K562 (cell line): ENCODE data around the gene NKAIN1. TPM values are rescaled to one million over a fixed set of nuclear protein-coding genes. Genes with fewer than 3 reads are reported as not detected.
A peak's percentile ranks its signal among the peaks of the same experiment; 100 is the strongest.

ENCODE experiments used
- BRD4 ChIP-seq: fragments of 200-600 bp; sonication (generic); IDR thresholded peaks from 2 replicates; pipeline ENCODE4 v1.6.1; 2017; ENCODE audit warnings: inconsistent platforms
- CBX8 ChIP-seq: fragments of 200-600 bp; sonication (generic); IDR thresholded peaks from 2 replicates; pipeline ENCODE4 v1.6.1; 2012; ENCODE audit warnings: borderline replicate concordance, mixed run types, low read depth, mild to moderate bottlenecking, moderate library complexity, mixed read lengths, low read length, control low read depth, inconsistent platforms; ENCODE audit not compliant: poor library complexity, severe bottlenecking; ENCODE audit errors: extremely low read depth
- CEBPZ ChIP-seq: fragments of 150-350 bp; IDR thresholded peaks from 2 replicates; pipeline ENCODE4 v1.6.1; 2014; ENCODE audit warnings: low read depth, mild to moderate bottlenecking, low read length, borderline replicate concordance
- ELF4 ChIP-seq: fragments of 450-650 bp; formaldehyde crosslinking; IDR thresholded peaks from 2 replicates; pipeline ENCODE4 v1.4.0; 2022; ENCODE audit warnings: missing genetic modification characterization
- FOXA1 ChIP-seq: fragments of 450-650 bp; IDR thresholded peaks from 2 replicates; pipeline ENCODE4 v1.6.1; 2016; ENCODE audit warnings: mild to moderate bottlenecking, borderline replicate concordance
- HIVEP1 ChIP-seq: fragments of 250-450 bp; sonication (Bioruptor Pico); IDR thresholded peaks from 2 replicates; pipeline ENCODE4 v1.4.0; 2020; ENCODE audit warnings: mild to moderate bottlenecking
- MBD2 ChIP-seq: sonication (generic); IDR thresholded peaks from 2 replicates; pipeline ENCODE4 v1.6.1; 2016; ENCODE audit warnings: low read depth, borderline replicate concordance
- NFATC3 ChIP-seq: fragments of 450-650 bp; IDR thresholded peaks from 2 replicates; pipeline ENCODE4 v1.6.1; 2017; ENCODE audit warnings: mild to moderate bottlenecking
- NR1H2 ChIP-seq: sonication (generic); formaldehyde crosslinking; IDR thresholded peaks from 2 replicates; pipeline ENCODE4 v1.4.0; 2020; ENCODE audit warnings: mild to moderate bottlenecking, missing genetic modification reagents
- PPARD ChIP-seq: fragments of 250-450 bp; sonication (Bioruptor Pico); IDR thresholded peaks from 2 replicates; pipeline ENCODE4 v1.8.0; 2022; ENCODE audit warnings: inconsistent platforms, mild to moderate bottlenecking, moderate library complexity
- RB1 ChIP-seq: fragments of 450-650 bp; IDR thresholded peaks from 2 replicates; pipeline ENCODE4 v1.6.1; 2017; ENCODE audit warnings: low read depth, mild to moderate bottlenecking
- STAT5B ChIP-seq: fragments of 250-450 bp; sonication (Bioruptor Pico); IDR thresholded peaks from 2 replicates; pipeline ENCODE4 v1.8.0; 2021; ENCODE audit warnings: mild to moderate bottlenecking, inconsistent platforms
- TEAD2 ChIP-seq: fragments of 450-650 bp; IDR thresholded peaks from 2 replicates; pipeline ENCODE4 v1.6.1; 2016; ENCODE audit warnings: missing genetic modification characterization, control low read depth, missing compliant biosample characterization
- THRA ChIP-seq: fragments of 450-650 bp; IDR thresholded peaks from 2 replicates; pipeline ENCODE4 v1.6.1; 2017; ENCODE audit warnings: mild to moderate bottlenecking, moderate library complexity
- TRIM28 ChIP-seq: fragments of 450-650 bp; IDR thresholded peaks from 2 replicates; pipeline ENCODE4 v1.6.1; 2017
- ZBED1 ChIP-seq: IDR thresholded peaks from 2 replicates; pipeline ENCODE4 v1.6.1; 2014
- ZBTB2 ChIP-seq: fragments of 450-650 bp; IDR thresholded peaks from 2 replicates; pipeline ENCODE4 v1.6.1; 2016; ENCODE audit warnings: antibody characterized with exemption
- ZFP91 ChIP-seq: sonication (generic); formaldehyde crosslinking; IDR thresholded peaks from 2 replicates; pipeline ENCODE4 v1.8.0; 2022; ENCODE audit warnings: mild to moderate bottlenecking, missing genetic modification reagents
- ZNF431 ChIP-seq: sonication (generic); formaldehyde crosslinking; IDR thresholded peaks from 2 replicates; pipeline ENCODE4 v1.8.0; 2022; ENCODE audit warnings: mild to moderate bottlenecking, missing genetic modification reagents
- polyA plus RNA-seq, 8 experiments: library from polyadenylated mRNA; depleted of rRNA in 4 of 8; stranded (reverse) in 5 of 8; unstranded in 3 of 8; fragments of >200 nt; fragmentation: Nextera tagmentation in 2 of 8; fragmentation: Illumina TruSeq in 1 of 8; extraction: Ambion mirVana in 2 of 8; extraction: Trizol in 1 of 8; gene quantifications; 2 replicates each; pipeline versions ENCODE4 v1.2.1 to v1.2.3, GENCODE V29; 2011 to 2014; ENCODE audit warnings: inconsistent platforms in 1 of 8, missing spikeins in 1 of 8
- total RNA-seq, 7 experiments: library from RNA; depleted of rRNA in 6 of 7; stranded (reverse); fragments of >200 nt in 6 of 7; fragmentation: Illumina TruSeq in 2 of 7; extraction: Trizol in 2 of 7; gene quantifications; 2 replicates each; pipeline versions ENCODE4 v1.2.1 to v1.2.3, GENCODE V29; 2011 to 2021; ENCODE audit warnings: low replicate concordance in 1 of 7

Gene NKAIN1
- total and polyA plus RNA-seq, 9 of the 15 experiments (the other 6 are each of a cell fraction or from before 2014, with no cell fraction given), result 0.03 to 0.22 (median 0.04) TPM; not detected in 3

- TF ChIP-seq RB1, result no peak; the same call in 1 of the 2 replicates
- TF ChIP-seq CEBPZ, result no peak
- no peak for TF ChIP-seq BRD4
- TF ChIP-seq NFATC3, result no peak
- TF ChIP-seq ELF4 (CRISPR knock-in tag), result peak; percentile 78; the same call in 1 of the 2 replicates
- no peak for TF ChIP-seq TEAD2 (tag)
- no peak for TF ChIP-seq TRIM28
- no peak for TF ChIP-seq THRA
- no peak for TF ChIP-seq ZBED1
- TF ChIP-seq MBD2, result no peak
- TF ChIP-seq FOXA1, result no peak
- TF ChIP-seq NR1H2 (CRISPR knock-in tag), result 0 out of 2 replicates have a peak, but pooled peaks have one; percentile 33
- no peak for TF ChIP-seq ZNF431 (CRISPR knock-in tag)
- TF ChIP-seq HIVEP1 (CRISPR knock-in tag), result peak; percentile 83; the same call in 1 of the 2 replicates
- TF ChIP-seq ZFP91 (CRISPR knock-in tag), result no peak
- no peak for TF ChIP-seq CBX8
- TF ChIP-seq PPARD, result no peak
- TF ChIP-seq STAT5B (CRISPR knock-in tag), result no peak
- TF ChIP-seq ZBTB2, result peak; percentile 56; the same call in 1 of the 2 replicates
Measured at GRCh38 chr1:31159869-31160611, 79.6 kb downstream of the NKAIN1 start (continued).
